Measurements from ENCODE around the gene SCN8A.

The SCN8A gene

DNA sequence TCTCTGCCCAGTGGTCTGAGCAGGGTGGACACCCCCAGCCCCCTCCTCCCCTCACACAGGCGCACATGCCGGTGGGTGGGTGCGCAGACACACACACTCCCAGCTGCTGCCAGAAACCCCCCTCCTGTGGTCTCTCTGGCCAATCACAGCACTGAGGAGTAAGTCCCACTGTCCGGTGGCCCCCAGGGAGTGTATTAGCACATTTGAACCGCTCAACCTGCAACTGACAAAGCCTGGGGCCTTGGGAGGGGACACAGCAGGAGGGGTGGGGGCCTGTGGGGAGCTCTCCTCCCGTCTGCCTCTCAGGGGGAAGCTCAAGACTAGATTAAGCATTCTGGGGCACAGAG is 245.8 kb downstream of the SCN8A start:
- H3K4me3 ChIP-seq (ENCODE audit: low read length): no peak overlapping the region
- no peaks in the 10 kb centered on the region for H3K79me2 ChIP-seq (ENCODE audit: low read length)
- H3K4me1 ChIP-seq (ENCODE audit: low read length): peaks cover 16% of the 10 kb centered on the region
- no peak overlapping the region for H3K27ac ChIP-seq (ENCODE audit: low read length)
- H3K9me2 ChIP-seq (replicated peaks; ENCODE audit: insufficient read depth, low read length): no peaks in the 10 kb centered on the region
- no peak overlapping the region for H2AFZ ChIP-seq (ENCODE audit: low read length)
- no peaks in the 10 kb centered on the region for H3K36me3 ChIP-seq (replicated peaks; ENCODE audit: insufficient read depth, low read length)
- no peak for DNase-seq
- 0 out of 2 replicates have a peak, but pooled peaks cover 6% of the 10 kb centered on the region for H3F3A ChIP-seq (ENCODE audit: insufficient read depth, low read length)
- H4K20me1 ChIP-seq (ENCODE audit: insufficient read depth, low read length): no peaks in the 10 kb centered on the region
- no peak overlapping the region for H3K9ac ChIP-seq (ENCODE audit: low read length)
- TF ChIP-seq, protein P1, sequence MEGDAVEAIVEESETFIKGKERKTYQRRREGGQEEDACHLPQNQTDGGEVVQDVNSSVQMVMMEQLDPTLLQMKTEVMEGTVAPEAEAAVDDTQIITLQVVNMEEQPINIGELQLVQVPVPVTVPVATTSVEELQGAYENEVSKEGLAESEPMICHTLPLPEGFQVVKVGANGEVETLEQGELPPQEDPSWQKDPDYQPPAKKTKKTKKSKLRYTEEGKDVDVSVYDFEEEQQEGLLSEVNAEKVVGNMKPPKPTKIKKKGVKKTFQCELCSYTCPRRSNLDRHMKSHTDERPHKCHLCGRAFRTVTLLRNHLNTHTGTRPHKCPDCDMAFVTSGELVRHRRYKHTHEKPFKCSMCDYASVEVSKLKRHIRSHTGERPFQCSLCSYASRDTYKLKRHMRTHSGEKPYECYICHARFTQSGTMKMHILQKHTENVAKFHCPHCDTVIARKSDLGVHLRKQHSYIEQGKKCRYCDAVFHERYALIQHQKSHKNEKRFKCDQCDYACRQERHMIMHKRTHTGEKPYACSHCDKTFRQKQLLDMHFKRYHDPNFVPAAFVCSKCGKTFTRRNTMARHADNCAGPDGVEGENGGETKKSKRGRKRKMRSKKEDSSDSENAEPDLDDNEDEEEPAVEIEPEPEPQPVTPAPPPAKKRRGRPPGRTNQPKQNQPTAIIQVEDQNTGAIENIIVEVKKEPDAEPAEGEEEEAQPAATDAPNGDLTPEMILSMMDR (IDR thresholded peaks at IDR 0.05; ENCODE audit: low read length): no peak
- TF ChIP-seq EZH2 (optimal IDR thresholded peaks at IDR 0.05; ENCODE audit: low read depth, low read length) (no peak), EZH2phosphoT487 (IDR thresholded peaks at IDR 0.05; ENCODE audit: low read length) (no peak)
- H3K27me3 ChIP-seq (replicated peaks; ENCODE audit: insufficient read depth, low read length): peaks cover 91% of the 10 kb centered on the region
- no peaks in the 10 kb centered on the region for H3K9me3 ChIP-seq (replicated peaks; ENCODE audit: insufficient read depth, low read length)
- H3K4me2 ChIP-seq (ENCODE audit: low read depth, low read length): no peak overlapping the region

DNA sequence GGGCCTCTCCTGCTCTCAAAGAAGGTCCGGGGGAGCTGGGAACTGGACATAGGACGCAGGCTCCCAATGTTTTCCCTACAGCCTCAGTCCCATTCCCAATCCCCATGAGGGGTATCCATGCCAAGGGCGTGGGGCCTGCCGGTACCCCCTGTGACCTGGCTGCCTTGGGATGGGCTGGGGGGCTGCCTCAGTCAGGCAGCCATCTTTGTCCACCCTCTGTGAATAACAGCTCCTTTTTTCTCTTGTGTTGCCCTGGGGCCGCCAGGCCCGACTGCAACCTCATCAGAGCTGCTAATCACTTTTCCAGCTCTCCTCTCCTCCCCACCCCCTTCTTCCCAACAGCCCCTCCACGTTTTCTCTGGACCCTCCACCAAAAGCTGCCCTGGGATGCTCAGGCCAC is 246.3 kb downstream of the SCN8A start:
- no peak overlapping the region for H3K9ac ChIP-seq (ENCODE audit: low read length)
- 0 out of 2 replicates have a peak, but pooled peaks cover 6% of the 10 kb centered on the region for H3F3A ChIP-seq (ENCODE audit: insufficient read depth, low read length)
- DNase-seq: no peak

DNA sequence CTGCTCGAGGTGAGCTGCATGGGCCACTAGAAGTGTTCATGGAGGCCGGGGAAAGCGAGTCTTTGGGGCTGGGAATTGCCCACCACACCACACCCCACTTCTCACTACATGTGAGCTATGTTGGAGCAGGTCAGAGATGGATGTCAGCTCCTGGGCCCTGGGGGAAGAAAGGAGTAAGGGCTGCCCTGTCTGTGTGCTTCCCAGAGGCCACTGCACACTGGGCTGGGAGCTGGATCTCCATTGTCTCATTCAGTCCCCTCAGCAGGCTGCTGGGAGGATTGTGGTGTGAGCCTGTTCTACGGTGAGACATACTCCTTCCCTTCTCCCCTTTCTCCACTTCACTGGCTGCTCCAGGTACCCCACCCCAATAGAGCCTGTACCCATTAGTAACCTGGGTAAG is 247.0 kb downstream of the SCN8A start:
- TF ChIP-seq, protein P1 (IDR thresholded peaks at IDR 0.05; ENCODE audit: low read length): no peak
- no peak for TF ChIP-seq EZH2 (optimal IDR thresholded peaks at IDR 0.05; ENCODE audit: low read depth, low read length)
- no peak for TF ChIP-seq EZH2phosphoT487 (IDR thresholded peaks at IDR 0.05; ENCODE audit: low read length)
- Histone ChIP-seq H3K4me1 (ENCODE audit: low read length) (peaks cover 7% of the 10 kb centered on the region), H3K79me2 (ENCODE audit: low read length) (no peaks in the 10 kb centered on the region), H3K27me3 (replicated peaks; ENCODE audit: insufficient read depth, low read length) (peaks cover 95% of the 10 kb centered on the region), H4K20me1 (ENCODE audit: insufficient read depth, low read length) (no peaks in the 10 kb centered on the region), H3K27ac (ENCODE audit: low read length) (no peak overlapping the region), H3K9ac (ENCODE audit: low read length) (no peak overlapping the region), H3K36me3 (replicated peaks; ENCODE audit: insufficient read depth, low read length) (no peaks in the 10 kb centered on the region), H3K9me2 (replicated peaks; ENCODE audit: insufficient read depth, low read length) (no peaks in the 10 kb centered on the region), H3K9me3 (replicated peaks; ENCODE audit: insufficient read depth, low read length) (no peaks in the 10 kb centered on the region), H2AFZ (ENCODE audit: low read length) (no peak overlapping the region), H3K4me2 (ENCODE audit: low read depth, low read length) (no peak overlapping the region), H3F3A (ENCODE audit: insufficient read depth, low read length) (0 out of 2 replicates have a peak, but pooled peaks cover 2% of the 10 kb centered on the region), H3K4me3 (ENCODE audit: low read length) (no peak overlapping the region)
- DNase-seq: no peak

More for the DNA sequence above, 246.3 kb downstream of the SCN8A start:
- no peaks in the 10 kb centered on the region for H3K36me3 ChIP-seq (replicated peaks; ENCODE audit: insufficient read depth, low read length)
- no peaks in the 10 kb centered on the region for H3K79me2 ChIP-seq (ENCODE audit: low read length)
- no peak overlapping the region for H3K4me3 ChIP-seq (ENCODE audit: low read length)
- H3K9me3 ChIP-seq (replicated peaks; ENCODE audit: insufficient read depth, low read length): no peaks in the 10 kb centered on the region
- TF ChIP-seq EZH2phosphoT487 (IDR thresholded peaks at IDR 0.05; ENCODE audit: low read length) (no peak), EZH2 (optimal IDR thresholded peaks at IDR 0.05; ENCODE audit: low read depth, low read length) (no peak)
- TF ChIP-seq, protein P1 (IDR thresholded peaks at IDR 0.05; ENCODE audit: low read length): no peak
- no peak overlapping the region for H3K4me2 ChIP-seq (ENCODE audit: low read depth, low read length)
- H3K27ac ChIP-seq (ENCODE audit: low read length): no peak overlapping the region
- H3K9me2 ChIP-seq (replicated peaks; ENCODE audit: insufficient read depth, low read length): no peaks in the 10 kb centered on the region
- H4K20me1 ChIP-seq (ENCODE audit: insufficient read depth, low read length): no peaks in the 10 kb centered on the region
- H3K4me1 ChIP-seq (ENCODE audit: low read length): peaks cover 15% of the 10 kb centered on the region
- H2AFZ ChIP-seq (ENCODE audit: low read length): no peak overlapping the region
- peaks cover 91% of the 10 kb centered on the region for H3K27me3 ChIP-seq (replicated peaks; ENCODE audit: insufficient read depth, low read length)

All from MM.1S (cell line).